Kidney epithelial cell (primary cell): Measurements from ENCODE around the gene TOR2A. TPM values are rescaled to one million over a fixed set of nuclear protein-coding genes. Genes with fewer than 3 reads are reported as not detected.

Source experiments
- DNase-seq: peaks from one replicate; pipeline ENCODE4 v3.0.0-alpha.2; 2010; ENCODE audit warnings: low read depth
- H3K27me3 ChIP-seq: 2 replicates; pipeline ENCODE4 v1.6.0; 2011; ENCODE audit warnings: low read length; ENCODE audit not compliant: control insufficient read depth, insufficient read depth
- H3K36me3 ChIP-seq: 2 replicates; pipeline ENCODE4 v1.5.1; 2011; ENCODE audit warnings: low read length; ENCODE audit not compliant: control insufficient read depth, insufficient read depth
- H3K4me3 ChIP-seq: 2 replicates; pipeline ENCODE4 v1.5.1; 2011; ENCODE audit warnings: low read depth, mild to moderate bottlenecking, control low read depth, low read length
- total RNA-seq: library from RNA; depleted of rRNA; stranded (reverse); fragments of >200 nt; gene quantifications from 2 replicates; pipeline ENCODE4 v1.2.3, GENCODE V29; 2015
- TF ChIP-seq, protein P1 (sequence below): IDR thresholded peaks from 2 replicates; pipeline ENCODE4 v1.5.1; 2011; ENCODE audit warnings: mild to moderate bottlenecking, moderate library complexity, low read length, control low read depth, inconsistent platforms; ENCODE audit not compliant: insufficient read depth, poor library complexity, severe bottlenecking

TOR2A gene
- total RNA-seq, 1 donor from 2014 or later: 13.4 TPM

DNA sequence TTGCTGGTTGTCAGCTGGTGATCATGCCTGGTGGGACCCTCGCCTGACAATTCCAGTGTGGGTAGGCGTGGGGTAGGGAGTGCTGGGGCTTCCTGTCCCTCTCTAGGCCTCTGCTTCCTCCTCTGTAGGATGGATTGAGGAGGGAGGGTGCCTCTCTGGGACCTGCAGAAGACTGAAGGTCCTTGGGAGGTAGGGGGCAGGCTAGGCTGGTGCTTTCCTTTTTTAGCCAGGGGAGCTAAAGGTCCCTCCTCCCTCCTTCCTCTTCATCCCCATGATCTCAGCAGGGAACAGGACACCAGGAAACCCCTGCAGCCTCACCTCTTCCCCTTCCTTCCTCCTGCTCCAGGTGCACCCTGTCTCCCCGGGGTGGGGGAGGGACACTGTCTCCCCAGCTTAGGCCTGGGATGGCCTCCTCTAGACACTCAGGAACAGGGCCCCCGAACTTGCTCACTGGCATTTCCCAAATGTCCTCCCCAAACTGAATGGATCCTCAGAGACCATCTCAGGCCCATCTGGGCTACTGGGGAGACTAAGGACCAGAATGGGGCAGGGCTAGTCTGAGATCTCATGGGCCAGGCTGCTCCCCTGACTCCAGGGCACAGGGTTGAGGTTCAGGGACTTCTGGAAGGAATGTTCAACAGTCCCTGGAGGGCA is 35.0 kb upstream of the TOR2A start:
- TF ChIP-seq, protein P1, sequence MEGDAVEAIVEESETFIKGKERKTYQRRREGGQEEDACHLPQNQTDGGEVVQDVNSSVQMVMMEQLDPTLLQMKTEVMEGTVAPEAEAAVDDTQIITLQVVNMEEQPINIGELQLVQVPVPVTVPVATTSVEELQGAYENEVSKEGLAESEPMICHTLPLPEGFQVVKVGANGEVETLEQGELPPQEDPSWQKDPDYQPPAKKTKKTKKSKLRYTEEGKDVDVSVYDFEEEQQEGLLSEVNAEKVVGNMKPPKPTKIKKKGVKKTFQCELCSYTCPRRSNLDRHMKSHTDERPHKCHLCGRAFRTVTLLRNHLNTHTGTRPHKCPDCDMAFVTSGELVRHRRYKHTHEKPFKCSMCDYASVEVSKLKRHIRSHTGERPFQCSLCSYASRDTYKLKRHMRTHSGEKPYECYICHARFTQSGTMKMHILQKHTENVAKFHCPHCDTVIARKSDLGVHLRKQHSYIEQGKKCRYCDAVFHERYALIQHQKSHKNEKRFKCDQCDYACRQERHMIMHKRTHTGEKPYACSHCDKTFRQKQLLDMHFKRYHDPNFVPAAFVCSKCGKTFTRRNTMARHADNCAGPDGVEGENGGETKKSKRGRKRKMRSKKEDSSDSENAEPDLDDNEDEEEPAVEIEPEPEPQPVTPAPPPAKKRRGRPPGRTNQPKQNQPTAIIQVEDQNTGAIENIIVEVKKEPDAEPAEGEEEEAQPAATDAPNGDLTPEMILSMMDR: no peak
- Histone ChIP-seq H3K36me3 (no peaks in the 10 kb centered on the region), H3K27me3 (peaks cover 10% of the 10 kb centered on the region), H3K4me3 (no peak overlapping the region)
- DNase-seq: no peak

DNA sequence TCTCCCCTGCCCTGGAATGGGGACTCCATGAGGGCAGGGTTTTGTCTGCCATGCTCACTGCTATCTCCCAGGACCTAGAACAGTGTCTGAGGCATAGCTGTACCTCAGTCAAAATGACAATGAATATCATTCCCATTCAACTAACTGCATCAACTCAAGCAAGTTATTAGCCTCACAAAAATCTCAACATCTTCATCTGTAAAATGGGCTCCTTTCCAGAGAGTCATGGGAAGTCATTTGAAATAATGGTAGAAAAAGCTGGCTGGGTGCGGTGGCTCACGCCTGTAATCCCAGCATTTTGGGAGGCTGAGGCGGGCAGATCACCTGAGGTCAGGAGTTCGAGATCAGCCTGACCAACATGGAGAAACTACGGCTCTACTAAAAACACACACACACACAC is 34.0 kb upstream of the TOR2A start:
- H3K4me3 ChIP-seq: no peak overlapping the region
- TF ChIP-seq, protein P1: no peak
- peaks cover 10% of the 10 kb centered on the region for H3K27me3 ChIP-seq
- no peaks in the 10 kb centered on the region for H3K36me3 ChIP-seq
- no peak for DNase-seq

DNA sequence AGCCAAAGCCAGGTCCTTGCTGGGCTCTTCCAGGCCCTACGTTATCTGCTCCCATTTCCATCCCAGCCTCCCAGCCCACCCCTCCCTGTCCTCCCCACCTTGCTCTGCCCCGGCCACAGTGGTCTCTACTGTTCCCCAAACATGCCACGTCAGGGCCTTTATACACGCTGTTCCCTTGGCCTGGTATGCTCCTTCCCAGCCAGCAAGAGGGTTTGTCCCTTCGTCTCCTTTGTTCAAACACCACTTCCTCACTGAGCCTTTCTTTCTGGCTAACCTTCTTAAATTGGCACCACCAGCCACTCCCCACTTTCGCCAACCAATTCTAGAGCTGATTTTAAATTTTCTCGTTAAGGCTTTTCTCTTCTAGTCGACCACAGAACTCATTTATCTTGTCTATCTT is 33.6 kb upstream of the TOR2A start:
- TF ChIP-seq, protein P1: no peak
- Histone ChIP-seq H3K4me3 (no peak overlapping the region), H3K36me3 (no peaks in the 10 kb centered on the region), H3K27me3 (peaks cover 9% of the 10 kb centered on the region)
- no peak for DNase-seq

DNA sequence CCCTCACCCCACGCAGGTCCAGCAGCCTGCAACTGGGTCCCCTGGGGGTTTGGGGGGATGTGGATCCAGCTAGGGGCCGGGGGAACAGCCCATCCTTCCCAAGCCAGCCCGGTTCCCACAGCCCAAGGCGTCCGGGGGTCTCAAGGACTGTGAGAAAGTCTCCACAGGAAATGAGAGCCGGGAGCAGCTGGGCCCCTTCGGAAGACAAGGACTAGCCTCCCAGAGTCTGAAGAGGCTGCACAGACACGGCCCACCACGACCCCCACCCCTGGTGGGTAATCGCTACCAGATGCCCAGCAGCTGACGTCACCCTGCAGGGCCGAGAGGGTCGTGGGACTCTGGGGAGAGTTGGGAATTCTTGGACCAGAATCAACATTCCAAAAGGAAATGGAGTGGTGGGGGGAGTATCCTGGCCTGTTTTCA is 32.8 kb upstream of the TOR2A start:
- TF ChIP-seq, protein P1: no peak
- Histone ChIP-seq H3K36me3 (no peaks in the 10 kb centered on the region), H3K27me3 (peaks cover 9% of the 10 kb centered on the region), H3K4me3 (no peak overlapping the region)
- DNase-seq: no peak

DNA sequence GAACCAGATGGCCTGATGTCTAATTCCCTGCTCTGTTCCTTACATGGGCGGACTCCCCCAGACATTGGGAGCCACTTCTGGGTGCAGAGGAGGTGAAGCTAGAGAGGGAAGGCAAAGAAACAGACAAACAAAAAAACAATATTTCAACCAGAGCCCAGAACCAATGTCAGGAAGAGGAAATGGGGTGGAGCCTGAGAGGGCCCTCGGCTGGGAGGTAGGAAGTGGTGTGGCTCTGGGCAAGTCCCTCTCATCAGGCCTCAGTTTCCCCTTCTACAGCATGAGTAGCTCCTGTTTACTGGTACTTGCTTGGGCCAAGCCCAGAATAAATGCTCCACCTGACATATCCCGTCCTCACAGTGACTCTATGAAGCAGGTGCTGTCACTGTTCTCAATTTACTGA is 32.3 kb upstream of the TOR2A start:
- TF ChIP-seq, protein P1: no peak
- Histone ChIP-seq H3K36me3 (no peaks in the 10 kb centered on the region), H3K4me3 (no peak overlapping the region), H3K27me3 (peaks cover 12% of the 10 kb centered on the region)
- DNase-seq: no peak

DNA sequence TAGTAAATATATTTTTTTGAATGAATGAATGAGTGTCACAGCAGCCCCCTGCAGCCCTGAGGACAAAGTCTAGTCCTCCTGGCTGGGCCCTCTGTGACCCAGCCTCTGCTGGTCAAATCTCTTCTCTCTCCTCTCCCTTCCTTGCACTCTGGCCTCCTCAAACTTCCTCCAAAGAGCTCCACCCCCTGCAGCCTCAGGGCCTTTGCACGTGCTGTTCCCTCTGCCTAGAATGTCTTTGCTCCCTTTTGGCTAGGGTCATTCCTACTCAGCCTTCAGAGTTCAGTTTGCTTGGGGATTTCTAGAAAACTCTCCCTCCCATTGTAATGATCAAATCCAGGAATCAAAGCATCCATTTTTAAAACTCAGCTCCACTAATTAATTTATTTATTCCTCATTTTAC is 30.3 kb upstream of the TOR2A start:
- no peaks in the 10 kb centered on the region for H3K36me3 ChIP-seq
- TF ChIP-seq, protein P1: no peak
- no peak for DNase-seq
- H3K27me3 ChIP-seq: peaks cover 23% of the 10 kb centered on the region
- H3K4me3 ChIP-seq: no peak overlapping the region
